Suprapubic skin (tissue), 4 donors: ENCODE results near the gene LRRC4C. TPM values are rescaled to one million over a fixed set of nuclear protein-coding genes. Genes with fewer than 3 reads are reported as not detected.

Source experiments
- DNase-seq, 2 donors: peaks; one replicate each; pipeline ENCODE4 v3.0.0-alpha.2; 2019; ENCODE audit warnings: low spot score in 2 of 2
- H3K27ac ChIP-seq: fragments of 200-600 bp; sonication (generic); one replicate; pipeline ENCODE4 v1.5.1; 2019
- H3K27me3 ChIP-seq: fragments of 200-600 bp; sonication (generic); one replicate; pipeline ENCODE4 v1.5.1; 2019
- H3K36me3 ChIP-seq: fragments of 200-600 bp; sonication (generic); one replicate; pipeline ENCODE4 v1.5.1; 2019
- H3K4me1 ChIP-seq: fragments of 200-600 bp; sonication (generic); one replicate; pipeline ENCODE4 v1.5.1; 2019
- H3K4me3 ChIP-seq: fragments of 200-600 bp; sonication (generic); one replicate; pipeline ENCODE4 v1.5.1; 2019; ENCODE audit warnings: mild to moderate bottlenecking
- H3K9me3 ChIP-seq: fragments of 200-600 bp; sonication (generic); one replicate; pipeline ENCODE4 v1.5.1; 2019
- CTCF ChIP-seq, 2 donors: fragments of 200-600 bp in 1 of 2; fragments of 450-650 bp in 1 of 2; sonication (generic) in 1 of 2; IDR thresholded peaks; one replicate each; pipeline ENCODE4 v1.5.1; 2016 to 2019; ENCODE audit warnings: antibody characterized with exemption in 2 of 2, mild to moderate bottlenecking in 1 of 2, moderate library complexity in 1 of 2
- EP300 ChIP-seq: sonication (generic); formaldehyde crosslinking; IDR thresholded peaks from one replicate; pipeline ENCODE4 v1.6.1; 2017; ENCODE audit warnings: antibody characterized with exemption
- POLR2A ChIP-seq, 2 donors: fragments of 450-650 bp; IDR thresholded peaks; one replicate each; pipeline ENCODE4 v1.6.1; 2017; ENCODE audit warnings: antibody characterized with exemption in 2 of 2, mild to moderate bottlenecking in 2 of 2, moderate library complexity in 2 of 2
- POLR2AphosphoS5 ChIP-seq, 3 donors: sonication (generic); formaldehyde crosslinking; IDR thresholded peaks; one replicate each; pipeline ENCODE4 v1.6.1; 2017; ENCODE audit warnings: antibody characterized with exemption in 3 of 3
- WGBS: methylation state at CpG from one replicate; pipeline ENCODE4 v1.1.5; 2018; 5-methylcytosine and 5-hydroxymethylcytosine counted together
- total RNA-seq, 4 donors: library from RNA; depleted of rRNA; stranded (reverse); fragments of >200 nt; gene quantifications; one replicate each; pipeline ENCODE4 v1.1.0, GENCODE V29; 2016

Gene LRRC4C
- total RNA-seq, 4 donors from 2014 or later = 0.19 to 1.1 (median 0.60) TPM; not detected in 1

- Histone ChIP-seq H3K36me3 (no peaks in the 10 kb centered on the region), H3K4me3 (no peak overlapping the region), H3K27ac (no peak overlapping the region), H3K27me3 (no peaks in the 10 kb centered on the region), H3K9me3 (no peaks in the 10 kb centered on the region), H3K4me1 (no peaks in the 10 kb centered on the region)
- no peak for TF ChIP-seq CTCF (IDR thresholded peaks at IDR 0.05)
- TF ChIP-seq POLR2AphosphoS5 (IDR thresholded peaks at IDR 0.05) = no peak
- no peak for TF ChIP-seq POLR2A (IDR thresholded peaks at IDR 0.05)
- TF ChIP-seq EP300 = no peak
- 55% methylated on average over 7 of the region's 7 CpGs for WGBS
- DNase-seq = no peak
Observed at GRCh38 chr11:41281131-41281742, 178.2 kb downstream of the LRRC4C start.

- no peak overlapping the region for H3K27ac ChIP-seq
- no peak for DNase-seq
- 92% methylated on average over 8 of the region's 8 CpGs for WGBS
- H3K4me1 ChIP-seq = no peaks in the 10 kb centered on the region
- H3K4me3 ChIP-seq = no peak overlapping the region
- no peak for TF ChIP-seq EP300
- TF ChIP-seq CTCF (IDR thresholded peaks at IDR 0.05) = no peak
- TF ChIP-seq POLR2AphosphoS5 (IDR thresholded peaks at IDR 0.05) = no peak
- TF ChIP-seq POLR2A (IDR thresholded peaks at IDR 0.05) = no peak
- no peaks in the 10 kb centered on the region for H3K9me3 ChIP-seq
- no peaks in the 10 kb centered on the region for H3K27me3 ChIP-seq
- no peaks in the 10 kb centered on the region for H3K36me3 ChIP-seq
Observed at GRCh38 chr11:41274831-41275230, 184.6 kb downstream of the LRRC4C start.

GRCh38 chr11:41273908-41274307 lies 185.5 kb downstream of the LRRC4C start:
- no peak for TF ChIP-seq CTCF (IDR thresholded peaks at IDR 0.05)
- no peak for TF ChIP-seq POLR2A (IDR thresholded peaks at IDR 0.05)
- no peak for TF ChIP-seq EP300
- TF ChIP-seq POLR2AphosphoS5 (IDR thresholded peaks at IDR 0.05) = no peak
- 94% methylated on average over 3 of the region's 3 CpGs for WGBS

GRCh38 chr11:41267451-41267850 lies 192.0 kb downstream of the LRRC4C start:
- DNase-seq = no peak
- Histone ChIP-seq H3K36me3 (no peaks in the 10 kb centered on the region), H3K4me1 (no peaks in the 10 kb centered on the region), H3K27me3 (no peaks in the 10 kb centered on the region), H3K9me3 (no peaks in the 10 kb centered on the region), H3K4me3 (no peak overlapping the region), H3K27ac (no peak overlapping the region)
- 47% methylated on average over 5 of the region's 5 CpGs for WGBS
- no peak for TF ChIP-seq POLR2AphosphoS5 (IDR thresholded peaks at IDR 0.05)
- no peak for TF ChIP-seq CTCF (IDR thresholded peaks at IDR 0.05)
- TF ChIP-seq POLR2A (IDR thresholded peaks at IDR 0.05) = no peak
- no peak for TF ChIP-seq EP300

More at GRCh38 chr11:41273908-41274307, 185.5 kb downstream of the LRRC4C start:
- Histone ChIP-seq H3K4me3 (no peak overlapping the region), H3K27me3 (no peaks in the 10 kb centered on the region), H3K27ac (no peak overlapping the region), H3K36me3 (no peaks in the 10 kb centered on the region), H3K9me3 (no peaks in the 10 kb centered on the region), H3K4me1 (no peaks in the 10 kb centered on the region)
- DNase-seq = no peak

- 52% methylated on average over 3 of the region's 3 CpGs for WGBS
- DNase-seq = no peak
Observed at GRCh38 chr11:41256041-41256440, 203.4 kb downstream of the LRRC4C start.

More at GRCh38 chr11:41256041-41256440, 203.4 kb downstream of the LRRC4C start:
- Histone ChIP-seq H3K36me3 (no peaks in the 10 kb centered on the region), H3K4me1 (no peaks in the 10 kb centered on the region), H3K27ac (no peak overlapping the region), H3K4me3 (no peak overlapping the region), H3K27me3 (no peaks in the 10 kb centered on the region), H3K9me3 (no peaks in the 10 kb centered on the region)
- TF ChIP-seq EP300 (no peak), POLR2A (IDR thresholded peaks at IDR 0.05) (no peak), POLR2AphosphoS5 (IDR thresholded peaks at IDR 0.05) (no peak), CTCF (IDR thresholded peaks at IDR 0.05) (no peak)
